Head of caudate nucleus (tissue), 42 donors: Measurements from ENCODE around the gene TKT.
A peak's percentile ranks its signal among the peaks of the same experiment; 100 is the strongest.

Experiments used
- DNase-seq, 42 donors: peaks; one replicate each; pipeline versions ENCODE4 v3.0.0 to v3.0.0-alpha.2; 2020 to 2021; ENCODE audit warnings: mixed read lengths in 7 of 42
- intact Hi-C: fragments of 100-400 bp; cut with DNase I; formaldehyde crosslinking; loops from one replicate; pipeline ENCODE4 v1.15.0; 2022

Gene TKT

GRCh38 chr3:53244271-53244670 lies 11.6 kb downstream of the TKT start:
- DNase-seq = no peak
- intact Hi-C loops = no loop called here

GRCh38 chr3:53243785-53244184 lies 12.0 kb downstream of the TKT start:
- no peak for DNase-seq
- intact Hi-C loops = no loop called here

GRCh38 chr3:53243165-53243564 lies 12.7 kb downstream of the TKT start:
- no peak for DNase-seq
- intact Hi-C loops = no loop called here

- intact Hi-C loops = no loop called here
- no peak for DNase-seq
Observed at GRCh38 chr3:53242642-53243041, 13.2 kb downstream of the TKT start.

- no peak for DNase-seq
- intact Hi-C loops = no loop called here
Observed at GRCh38 chr3:53242155-53242554, 13.7 kb downstream of the TKT start.

GRCh38 chr3:53240989-53241972 lies 14.5 kb downstream of the TKT start:
- DNase-seq = no peak
- intact Hi-C loops = no loop called here

- intact Hi-C loops = no loop called here
- DNase-seq = no peak
Observed at GRCh38 chr3:53239800-53240199, 16.0 kb downstream of the TKT start.

GRCh38 chr3:53238886-53239285 lies 16.9 kb downstream of the TKT start:
- intact Hi-C loops = no loop called here
- DNase-seq = no peak

- intact Hi-C loops = no loop called here
- no peak for DNase-seq
Observed at GRCh38 chr3:53238051-53238850, 17.6 kb downstream of the TKT start.

GRCh38 chr3:53236112-53236841 lies 19.5 kb downstream of the TKT start:
- DNase-seq = peak in 41 of 42 donors; percentile 29 to 84 (median 55)
- intact Hi-C loops = no loop called here

- intact Hi-C loops = no loop called here
- DNase-seq = no peak
Observed at GRCh38 chr3:53235545-53235944, 20.3 kb downstream of the TKT start.

- intact Hi-C loops = no loop called here
- DNase-seq = no peak
Observed at GRCh38 chr3:53234841-53235232, 21.0 kb downstream of the TKT start.

GRCh38 chr3:53234130-53234840 lies 21.5 kb downstream of the TKT start:
- intact Hi-C loops = no loop called here
- DNase-seq = no peak

- no peak for DNase-seq
- intact Hi-C loops = no loop called here
Observed at GRCh38 chr3:53232641-53233377, 23.0 kb downstream of the TKT start.

GRCh38 chr3:53231532-53232511 lies 24.0 kb downstream of the TKT start:
- intact Hi-C loops = no loop called here
- no peak for DNase-seq

GRCh38 chr3:53230789-53231188 lies 25.0 kb downstream of the TKT start:
- no peak for DNase-seq
- intact Hi-C loops = no loop called here

- DNase-seq = no peak
- intact Hi-C loops = no loop called here
Observed at GRCh38 chr3:53230041-53230621, 25.7 kb downstream of the TKT start.
